T-helper 9 cell (primary cell): ENCODE measurements around the gene CD300E.
"Not testable (repeated sequence)": the region's sequence is repeated elsewhere in the genome, so short reads cannot be mapped to it uniquely, and the experiment has no call there.

Experiments used
- DNase-seq: peaks from one replicate; pipeline ENCODE4 v3.0.0-alpha.2; 2020

The CD300E gene

DNA sequence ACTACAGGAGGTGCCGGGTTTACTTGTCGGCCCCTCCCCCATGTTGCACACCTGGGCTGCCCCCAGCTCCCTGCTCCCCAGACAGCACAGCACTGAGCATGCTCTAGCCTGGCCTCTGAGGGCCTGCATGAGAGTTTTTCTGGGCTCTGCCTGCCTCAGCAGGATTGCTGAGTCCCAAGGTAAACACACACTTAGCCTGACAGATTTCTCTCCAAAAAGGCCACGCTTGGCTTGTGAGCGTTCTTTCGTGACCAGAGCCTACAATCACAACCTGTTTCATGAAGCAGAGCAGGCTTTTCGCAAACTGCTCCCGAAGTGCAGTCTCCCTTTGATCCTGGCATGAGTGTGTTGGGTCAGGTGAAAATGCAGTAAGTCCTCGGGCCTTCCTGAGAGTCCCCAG is 9.8 kb upstream of the CD300E start:
- no peak for DNase-seq

DNA sequence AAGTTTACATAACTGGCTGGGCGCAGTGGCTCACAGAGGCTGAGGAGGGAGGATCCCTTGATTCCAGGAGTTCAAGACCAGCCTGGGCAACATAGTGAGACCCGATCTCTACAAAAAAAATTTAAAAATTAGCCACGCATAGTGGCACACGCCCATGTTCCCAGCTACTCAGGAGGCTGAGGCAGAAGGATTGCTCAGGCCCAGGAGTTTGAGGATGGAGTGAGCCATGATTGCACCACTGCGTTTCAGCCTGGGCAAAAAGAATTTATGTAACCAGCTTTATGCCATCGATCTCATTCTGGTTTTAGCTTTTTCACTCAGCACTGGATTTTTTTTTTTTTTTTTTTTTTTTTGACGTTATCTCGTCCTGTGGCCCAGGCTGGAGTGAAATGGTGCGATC is 9.1 kb upstream of the CD300E start:
- no peak for DNase-seq

DNA sequence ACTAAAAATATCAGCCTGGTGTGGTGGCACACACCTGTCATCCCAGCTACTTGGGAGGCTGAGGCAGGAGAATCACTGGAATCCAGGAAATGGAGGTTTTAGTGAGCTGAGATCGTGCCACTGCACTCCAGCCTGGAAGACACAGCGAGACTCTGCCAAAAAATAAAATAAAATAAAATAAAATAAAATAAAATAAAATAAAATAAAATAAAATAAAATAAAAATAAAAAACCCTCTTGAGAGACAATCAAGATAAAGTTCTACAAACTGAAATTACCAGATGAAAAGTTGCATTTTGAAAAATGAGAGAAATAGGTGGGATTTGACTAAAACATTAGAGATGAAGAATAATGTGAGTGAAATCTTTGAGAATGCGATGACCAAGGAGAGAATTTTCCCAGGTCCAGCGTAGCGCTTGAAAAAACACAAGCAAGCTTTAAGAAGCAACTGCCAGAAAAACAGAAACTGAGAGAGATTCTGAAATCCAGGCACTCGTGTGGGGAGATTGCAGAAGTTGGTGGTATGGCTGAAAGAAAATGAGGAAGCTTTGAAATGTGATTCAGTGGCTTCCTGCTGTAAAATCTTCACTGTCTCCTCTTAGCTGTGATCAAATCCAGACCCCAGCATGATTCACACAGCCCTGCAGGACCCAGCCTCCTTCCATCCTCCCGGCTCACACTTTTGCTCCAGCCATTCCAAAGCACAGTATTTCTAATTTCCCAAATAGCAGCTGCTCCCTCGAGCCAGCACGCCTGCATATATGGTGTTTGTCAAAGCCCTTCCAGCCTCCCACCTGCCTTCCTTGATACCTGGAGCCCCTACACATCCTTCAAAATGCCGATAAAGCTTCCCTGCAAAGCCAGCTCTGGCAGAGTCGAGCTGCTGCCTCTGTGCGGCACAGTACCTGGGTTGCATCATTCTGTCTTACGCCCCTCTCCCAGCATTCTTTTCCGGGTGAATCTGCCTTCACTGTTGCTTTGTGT is 8.2 kb upstream of the CD300E start:
- no peak for DNase-seq

DNA sequence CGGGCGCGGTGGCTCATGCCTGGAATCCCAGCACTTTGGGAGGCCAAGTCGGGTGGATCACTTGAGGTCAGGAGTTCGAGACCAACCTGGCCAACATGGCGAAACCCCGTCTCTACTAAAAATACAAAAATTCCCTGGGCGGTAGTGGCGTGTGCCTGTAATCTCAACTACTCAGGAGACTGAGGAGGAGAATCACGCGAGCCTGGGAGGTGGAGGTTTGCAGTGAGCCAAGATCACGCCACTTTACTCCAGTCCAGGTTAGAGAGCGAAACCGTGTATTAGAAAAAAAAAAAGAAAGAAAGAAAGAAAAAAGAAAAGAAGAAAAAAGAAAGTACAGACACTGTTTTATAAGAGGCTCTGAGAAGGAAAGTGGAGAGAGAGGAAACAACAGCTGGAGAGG is 6.7 kb upstream of the CD300E start:
- not testable (repeated sequence) for DNase-seq

DNA sequence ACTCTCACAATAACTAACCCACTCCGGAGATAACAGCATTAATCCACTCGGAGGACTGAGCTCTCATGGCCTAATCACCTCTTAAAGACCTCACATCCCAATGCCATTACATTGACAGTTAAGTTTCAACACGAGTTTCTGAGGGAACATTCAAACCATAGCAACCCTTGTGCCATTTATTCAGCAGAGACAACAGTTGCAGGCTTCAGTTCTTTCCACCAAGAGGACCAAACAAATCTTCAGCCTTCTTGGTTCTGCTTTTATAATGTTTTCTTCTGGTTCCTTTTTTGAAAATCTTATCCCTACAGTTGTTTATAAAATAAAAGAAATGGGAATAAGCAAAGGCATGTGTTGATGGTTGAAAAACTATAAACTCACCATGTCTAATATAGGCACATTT is 2.1 kb upstream of the CD300E start:
- no peak for DNase-seq

DNA sequence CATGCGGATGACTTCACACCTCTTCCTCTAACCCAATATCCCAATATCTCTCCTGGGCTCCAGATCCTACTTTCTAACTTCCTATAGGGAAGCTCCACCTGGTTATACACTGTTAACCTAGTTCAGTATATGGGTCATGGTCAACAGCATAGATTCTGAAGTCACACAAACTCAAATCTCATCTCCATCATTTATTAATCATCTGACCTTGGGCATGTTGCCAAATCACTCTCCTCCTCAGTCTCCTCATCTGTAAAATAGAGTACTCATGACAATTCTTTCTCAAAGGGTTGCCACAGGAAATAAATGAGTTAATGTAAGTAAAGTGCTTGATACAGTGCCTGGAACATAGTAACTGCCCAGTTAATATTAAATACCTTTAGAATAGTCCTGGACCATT is 593 bp upstream of the CD300E start:
- no peak for DNase-seq

DNA sequence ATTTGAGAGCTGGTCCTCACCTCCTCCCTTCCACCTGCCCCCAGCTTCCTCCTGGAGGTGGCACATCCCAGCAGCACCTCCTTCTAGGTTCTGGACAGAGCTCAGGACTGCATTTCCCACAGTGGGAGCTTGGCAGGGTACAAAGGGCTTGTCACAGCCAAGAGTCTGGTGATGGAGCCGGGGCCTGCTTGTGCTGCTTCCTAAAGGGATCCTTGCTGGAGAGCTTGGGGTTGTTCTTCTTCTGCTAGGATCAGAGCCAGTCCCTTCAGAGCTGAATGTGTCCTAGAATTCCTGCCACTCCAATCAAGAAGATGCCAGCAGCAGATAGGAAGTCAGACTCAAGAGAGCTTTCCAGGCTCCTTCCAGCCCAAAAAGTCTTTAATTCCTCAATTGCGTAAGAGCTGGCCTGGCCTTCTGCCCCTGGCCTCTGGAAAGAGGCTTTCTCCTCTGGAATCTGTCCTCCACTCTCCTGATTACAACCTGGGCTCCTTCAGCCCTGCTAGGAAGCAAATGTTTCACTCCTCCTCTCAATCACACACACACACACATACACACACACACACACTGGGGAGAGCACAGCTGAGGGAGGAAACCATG is 4.4 kb downstream of the CD300E start:
- DNase-seq = no peak

DNA sequence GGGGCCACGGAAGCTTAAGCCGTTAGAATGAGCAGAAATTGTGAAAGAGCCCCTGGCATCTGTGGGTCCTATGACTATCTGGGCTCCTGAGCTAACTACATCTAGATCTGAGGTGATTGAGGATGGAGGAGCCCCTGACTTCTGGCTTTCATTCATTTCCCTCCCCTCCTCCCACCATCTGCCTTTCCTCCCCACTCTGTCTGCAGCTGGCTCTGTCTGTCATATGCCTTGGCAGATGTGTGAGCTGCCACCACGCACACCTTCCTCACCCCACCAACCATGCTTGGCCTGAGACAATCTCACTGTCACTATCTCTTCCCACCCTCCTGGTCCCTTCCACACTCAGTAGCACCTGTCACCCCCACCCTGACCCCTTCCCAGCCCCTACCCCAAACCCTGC is 5.1 kb downstream of the CD300E start:
- DNase-seq = no peak

DNA sequence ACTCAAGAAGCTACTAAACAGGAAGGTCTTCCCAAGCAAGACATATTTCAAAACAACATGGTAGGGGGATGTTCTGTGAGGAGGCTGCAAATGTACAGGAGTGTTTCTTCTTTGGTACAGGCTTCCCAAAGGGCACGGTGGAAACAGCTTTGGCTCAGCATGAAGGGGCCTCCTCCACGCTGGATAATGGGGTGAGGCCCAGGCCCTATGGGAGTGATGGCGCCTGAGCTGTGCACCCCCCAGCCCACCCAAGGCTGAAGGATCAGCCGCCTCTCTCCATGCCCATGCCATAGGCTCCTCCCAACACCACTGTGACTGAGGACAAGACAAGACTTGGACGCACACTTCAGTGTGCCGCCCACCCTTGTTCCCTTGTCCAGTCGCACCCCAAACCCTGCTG is 6.8 kb downstream of the CD300E start:
- no peak for DNase-seq

DNA sequence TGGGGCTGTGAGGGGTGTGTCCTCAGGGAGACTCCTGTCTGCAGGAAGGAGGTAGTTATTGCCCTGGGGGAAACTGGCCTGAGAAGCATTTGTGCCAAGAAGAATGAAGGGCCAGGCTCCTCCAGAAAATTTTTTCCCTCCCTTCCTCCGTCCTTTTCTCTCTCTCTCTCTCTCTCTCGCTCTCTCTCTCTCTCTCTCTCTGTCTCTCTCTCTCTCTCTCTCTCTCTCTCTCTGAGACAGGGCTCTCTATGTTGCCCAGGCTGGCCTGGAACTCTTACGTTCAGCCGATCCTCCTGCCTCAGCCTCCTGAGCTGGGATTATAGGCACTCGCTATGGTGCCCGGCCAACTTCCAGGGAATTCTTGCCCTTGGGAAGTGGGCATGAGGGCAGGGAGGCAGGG is 11.5 kb downstream of the CD300E start:
- no peak for DNase-seq

DNA sequence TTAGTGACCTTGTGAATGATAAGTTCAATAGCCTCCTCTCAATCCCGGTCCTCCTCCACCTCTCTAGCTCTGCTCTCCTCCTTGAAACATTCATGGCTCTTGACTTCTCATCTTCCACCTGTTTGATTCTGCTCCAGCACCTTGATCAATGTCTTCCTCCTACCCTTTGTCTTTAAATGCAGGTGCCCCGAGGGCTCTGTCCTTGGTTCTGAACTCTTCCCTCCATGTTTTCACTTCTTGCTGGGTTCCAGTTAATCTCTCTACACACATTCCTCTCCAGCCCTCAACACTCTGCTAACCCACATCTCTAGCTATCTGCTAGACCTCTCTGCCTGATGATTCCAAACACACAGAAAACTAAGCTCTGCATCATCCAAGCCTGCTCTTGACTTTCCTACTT is 13.4 kb downstream of the CD300E start:
- no peak for DNase-seq

DNA sequence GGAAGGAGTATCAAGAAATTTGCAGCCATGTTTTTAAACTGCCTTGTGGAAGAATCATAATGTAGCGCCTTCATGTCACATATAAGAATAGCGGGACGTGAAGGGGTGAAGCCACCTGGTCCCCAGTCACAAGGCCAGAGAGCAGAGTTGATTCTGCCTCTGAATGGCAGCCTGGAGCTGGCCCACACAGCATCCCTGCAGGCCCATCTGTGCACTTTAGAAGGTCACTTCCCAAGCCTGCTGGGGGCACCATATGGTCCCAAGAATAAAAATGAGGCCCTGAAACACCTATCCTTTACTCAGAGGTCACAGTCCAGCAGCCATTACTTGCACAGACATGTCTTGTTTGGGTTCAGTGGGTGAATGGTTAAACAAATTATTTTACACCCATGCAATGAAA is 15.0 kb downstream of the CD300E start:
- no peak for DNase-seq

DNA sequence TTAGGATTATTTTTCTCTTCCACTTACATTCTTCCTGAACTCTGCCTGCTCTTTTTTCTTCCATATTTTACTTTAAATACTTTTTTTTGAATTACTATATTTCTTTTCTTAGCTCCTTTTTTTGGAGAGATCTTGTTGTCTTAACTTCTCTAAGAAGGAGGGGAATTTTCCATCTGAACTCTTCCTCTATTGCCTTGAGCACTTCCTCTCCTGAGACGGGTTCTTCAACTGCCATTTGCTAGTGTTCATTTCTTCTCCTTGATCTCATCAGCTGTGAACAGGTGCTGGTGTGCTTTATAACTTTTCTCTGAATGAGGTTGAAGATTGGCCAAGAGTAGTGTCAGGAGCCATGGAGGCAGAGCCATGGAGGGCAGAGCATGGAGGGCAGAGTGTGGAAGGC is 16.3 kb downstream of the CD300E start:
- no peak for DNase-seq

DNA sequence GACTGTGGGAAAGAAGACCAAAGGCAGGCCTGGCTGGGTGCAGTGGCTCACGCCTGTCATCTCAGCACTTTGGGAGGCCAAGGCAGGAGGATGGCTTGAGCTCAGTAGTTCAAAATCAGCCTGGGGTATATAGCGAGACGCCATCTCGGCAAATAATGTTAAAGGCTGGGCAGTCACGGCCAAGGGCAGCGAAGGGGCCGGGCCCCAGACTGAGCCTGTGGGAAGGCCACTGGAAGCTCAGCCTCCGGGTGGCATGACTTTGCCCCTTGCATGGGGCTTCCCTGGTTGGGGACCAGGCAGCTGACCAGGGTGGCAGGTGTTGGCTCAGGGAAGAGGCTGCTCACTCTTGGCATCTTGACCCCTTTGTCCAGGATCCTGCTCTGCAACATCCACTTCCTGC is 17.5 kb downstream of the CD300E start:
- DNase-seq = no peak

DNA sequence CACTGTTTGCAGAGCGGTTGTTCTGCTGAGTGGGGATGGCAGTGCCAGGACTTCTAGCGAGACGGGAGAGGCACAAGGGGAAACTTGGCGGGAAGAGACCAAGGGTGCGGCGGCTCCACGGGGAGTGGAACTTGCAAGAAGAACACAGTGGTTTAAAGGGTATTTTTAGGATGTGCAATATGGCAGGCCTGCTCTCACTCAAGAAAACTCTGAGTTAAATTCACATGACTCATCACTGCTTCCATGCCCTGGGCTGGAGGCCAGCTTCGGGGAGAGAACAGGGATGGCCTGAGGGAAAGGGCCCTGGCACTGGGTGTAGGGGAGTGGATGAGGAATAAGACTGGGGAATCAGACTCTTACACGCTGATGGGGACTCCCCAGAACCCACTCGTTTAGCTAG is 18.2 kb downstream of the CD300E start:
- no peak for DNase-seq

DNA sequence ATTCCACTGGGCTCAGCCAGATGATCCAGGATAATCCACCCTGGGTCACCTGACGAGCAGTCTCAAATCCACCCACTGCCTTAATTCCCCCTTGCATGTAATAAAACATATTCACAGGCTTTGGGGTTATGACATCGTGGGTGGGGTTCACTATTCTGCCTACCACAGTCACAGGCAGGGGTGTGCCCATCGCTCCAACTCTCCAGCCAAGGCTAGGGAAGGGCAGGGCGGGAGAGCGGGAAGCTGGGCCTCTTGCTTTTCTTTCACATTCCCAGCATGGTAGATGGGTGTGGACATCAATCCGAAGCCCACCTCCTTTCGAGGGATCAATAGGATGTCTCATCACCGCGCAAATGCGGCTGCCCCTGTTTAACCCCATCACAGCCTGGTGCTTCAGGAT is 18.8 kb downstream of the CD300E start:
- no peak for DNase-seq

DNA sequence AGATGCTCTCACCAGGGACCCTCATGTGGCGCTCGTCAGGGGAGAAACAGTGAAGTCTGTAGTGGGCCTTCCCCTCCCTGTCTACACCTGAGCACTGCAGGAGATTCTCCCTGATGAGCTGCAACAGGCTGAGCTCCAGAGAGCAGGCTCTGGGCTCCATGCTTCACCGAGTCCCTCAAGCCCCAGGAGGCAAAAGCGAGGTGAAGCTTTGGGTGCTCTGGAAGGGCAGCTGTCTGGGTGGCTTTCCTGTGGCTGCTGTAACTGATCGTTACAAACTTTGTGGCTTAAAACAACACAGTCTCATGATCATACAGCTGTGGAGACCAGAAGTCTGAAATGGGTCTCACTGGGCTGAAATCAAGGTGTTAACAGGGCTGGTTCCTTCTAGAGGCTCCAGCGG is 19.3 kb downstream of the CD300E start:
- no peak for DNase-seq

DNA sequence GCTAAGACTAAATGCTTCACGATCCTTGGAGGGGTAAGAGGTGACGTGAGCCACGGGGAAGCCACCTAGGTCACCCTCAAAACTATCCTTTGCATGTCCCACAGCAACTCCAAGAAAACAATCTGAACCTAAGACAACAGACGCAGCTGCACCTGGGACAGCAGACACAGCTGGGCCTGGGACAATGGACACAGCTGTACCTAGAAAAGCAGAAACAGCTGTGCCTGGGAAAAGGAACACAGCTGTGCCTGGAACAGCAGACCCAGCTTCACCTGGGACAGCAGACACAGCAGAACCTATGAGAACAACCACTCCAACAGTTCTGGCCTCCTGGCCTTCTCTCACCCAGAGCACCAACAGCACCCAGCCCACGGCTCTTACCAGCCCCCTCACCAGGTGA is 19.8 kb downstream of the CD300E start:
- DNase-seq = no peak

DNA sequence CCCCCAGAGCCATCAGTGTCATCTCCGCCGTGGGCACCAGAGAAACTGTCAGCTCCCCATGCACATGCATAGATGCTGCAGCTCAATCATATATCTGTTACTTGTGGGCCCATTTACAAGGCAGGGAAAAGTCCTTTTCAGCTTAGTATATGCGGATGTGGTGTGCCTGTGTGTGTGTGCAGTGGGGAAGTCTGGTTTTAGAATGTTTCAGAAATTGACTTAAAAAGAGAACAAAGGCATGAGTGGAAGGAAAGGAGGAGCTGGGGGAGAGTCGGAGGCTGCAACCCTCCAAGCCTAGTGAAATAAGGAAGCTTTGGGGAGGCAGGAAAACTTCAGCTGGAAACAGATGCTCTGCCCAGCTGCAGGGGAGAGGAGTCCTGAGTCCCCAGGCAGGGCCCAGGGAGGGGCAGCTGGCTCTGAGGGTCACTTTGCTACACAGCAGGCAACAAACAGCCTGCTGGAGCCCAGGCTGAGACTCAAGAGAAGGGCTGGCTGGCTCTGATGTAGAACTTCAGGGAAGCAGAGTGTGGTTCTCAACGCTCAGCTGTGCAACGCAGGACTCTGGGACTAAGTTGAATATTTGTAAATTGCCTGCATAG is 20.4 kb downstream of the CD300E start:
- no peak for DNase-seq

DNA sequence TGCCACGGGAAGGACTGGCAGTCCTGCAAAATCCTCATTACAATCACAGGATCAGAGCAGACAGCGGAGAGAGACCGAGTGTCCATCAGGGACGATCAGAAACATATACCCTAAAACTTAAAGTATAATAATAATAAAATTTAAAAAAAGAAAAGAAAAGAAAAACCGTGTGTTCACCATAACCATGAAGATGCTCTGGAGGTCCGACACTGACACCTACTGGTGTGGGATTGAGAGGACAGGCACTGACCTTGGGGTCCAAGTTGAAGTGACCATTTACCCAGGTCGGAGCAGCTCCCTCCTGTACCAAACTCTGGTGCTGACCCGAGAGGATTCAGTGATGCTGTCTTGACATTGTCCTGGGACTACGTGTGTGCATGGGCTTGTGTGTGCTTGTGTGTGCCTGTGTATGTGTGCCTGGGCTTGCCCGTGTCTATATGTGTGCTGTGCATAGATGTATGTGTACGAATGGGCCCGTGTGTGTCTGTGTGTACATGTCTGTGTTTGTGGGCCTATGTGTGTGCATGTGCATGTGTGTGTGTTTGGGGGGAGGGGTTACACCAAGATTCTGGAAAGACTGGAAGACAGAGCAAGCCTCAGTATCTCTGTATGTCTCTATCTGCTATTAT is 21.5 kb downstream of the CD300E start:
- DNase-seq = peak; percentile 6

DNA sequence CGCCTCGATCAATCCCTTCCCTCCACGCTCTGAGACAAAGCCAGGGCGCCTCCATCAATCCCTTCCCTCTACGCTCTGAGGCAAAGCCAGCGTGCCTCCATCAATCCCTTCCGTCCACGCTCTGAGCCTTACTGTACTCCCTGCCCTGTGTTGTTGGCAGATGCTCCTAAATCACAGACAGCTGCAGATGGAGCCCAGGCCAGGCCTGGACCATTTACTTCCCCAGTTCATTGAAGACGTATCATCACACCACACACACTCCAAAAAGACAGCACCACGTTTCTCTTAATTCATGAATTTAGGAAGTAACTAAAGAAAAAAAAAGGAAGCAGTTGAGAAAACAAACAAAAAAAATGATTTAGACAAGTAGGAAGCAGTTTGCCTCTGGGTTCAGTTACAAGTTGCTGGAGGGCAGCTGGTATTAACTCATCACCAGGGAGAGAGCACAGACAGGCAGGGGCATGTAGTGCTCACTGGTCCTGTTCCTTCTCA is 24.0 kb downstream of the CD300E start:
- no peak for DNase-seq

DNA sequence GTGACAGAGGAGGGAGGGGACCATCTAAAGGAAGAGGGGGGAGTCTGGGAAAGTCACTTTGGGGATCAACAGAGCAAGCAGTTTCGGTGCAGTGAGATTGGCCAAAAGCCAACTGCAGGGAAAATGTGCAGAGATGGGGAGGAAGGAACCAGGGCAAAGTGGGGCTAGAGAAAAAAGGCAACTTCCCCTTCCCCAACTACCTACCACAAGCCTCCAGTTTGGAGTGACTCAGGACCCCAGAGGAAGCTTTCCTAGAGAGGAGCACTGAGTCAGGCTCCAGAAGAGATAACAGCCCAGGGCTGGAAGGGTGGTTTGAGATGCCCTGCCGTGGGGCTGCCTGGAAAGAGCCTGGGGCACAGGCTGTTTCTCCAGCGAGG is 24.5 kb downstream of the CD300E start:
- DNase-seq = no peak

DNA sequence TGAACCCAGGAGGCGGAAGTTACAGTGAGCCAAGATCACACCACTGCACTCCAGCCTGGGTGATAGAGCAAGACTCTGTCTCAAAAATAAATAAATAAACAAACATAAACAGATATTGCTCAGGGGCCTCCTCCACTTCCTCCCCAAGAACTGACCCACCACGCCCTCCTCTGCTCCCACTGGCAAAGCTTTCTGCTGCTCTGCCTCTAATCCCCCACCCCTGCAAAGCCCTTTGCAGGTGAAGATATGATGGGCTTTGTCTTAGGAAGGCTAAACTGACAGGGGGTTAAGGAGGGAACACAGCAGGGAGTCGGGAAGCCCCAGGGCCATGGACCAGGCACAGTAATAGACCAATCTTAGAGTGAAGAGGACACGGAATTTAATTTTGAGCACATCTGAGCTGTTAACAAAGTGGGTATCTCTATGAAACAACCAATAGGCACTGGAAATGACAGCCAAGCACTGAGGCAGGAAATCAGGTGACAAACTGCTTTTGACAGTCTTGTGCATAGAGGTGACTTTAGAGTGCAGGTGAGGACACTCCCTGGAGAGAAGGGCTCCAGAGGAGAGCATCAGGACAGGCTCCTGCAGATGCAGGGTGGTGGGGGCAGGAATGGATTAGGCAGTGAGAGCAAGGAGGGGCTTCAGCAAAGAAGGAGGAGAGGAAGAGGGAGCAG is 25.1 kb downstream of the CD300E start:
- DNase-seq = no peak
